Fibroblast of lung (primary cell): ENCODE measurements around the gene ILF2.

Source experiments
- EZH2 ChIP-seq: IDR thresholded peaks from 2 replicates; pipeline ENCODE4 v1.5.1; 2012; ENCODE audit warnings: low read length, control low read depth, mild to moderate bottlenecking; ENCODE audit errors: missing control alignments
- TF ChIP-seq, protein P1 (sequence below), 2 donors: IDR thresholded peaks in 1 of 2; conservative IDR thresholded peaks in 1 of 2; 1 replicate in 1 of 2; 2 replicates in 1 of 2; pipeline ENCODE4 v1.5.1; 2011 to 2012; ENCODE audit warnings: low read length in 2 of 2, control low read depth in 1 of 2, inconsistent platforms in 1 of 2, low read depth in 1 of 2, mild to moderate bottlenecking in 1 of 2

DNA sequence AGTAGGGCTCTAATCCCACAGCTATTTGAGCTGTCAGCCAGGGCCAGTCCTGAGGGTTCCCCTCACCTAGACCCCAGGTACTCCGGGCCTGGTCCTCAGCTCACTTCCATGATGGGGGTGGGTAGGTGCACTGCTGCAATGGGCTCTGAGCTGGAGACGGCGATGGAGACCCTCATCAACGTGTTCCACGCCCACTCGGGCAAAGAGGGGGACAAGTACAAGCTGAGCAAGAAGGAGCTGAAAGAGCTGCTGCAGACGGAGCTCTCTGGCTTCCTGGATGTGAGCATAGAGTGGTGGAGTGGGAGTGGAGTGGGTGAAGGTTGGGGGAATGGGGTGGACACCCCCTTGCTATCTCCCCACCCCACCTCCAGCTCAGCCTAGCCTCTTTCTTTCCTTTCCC lies 40.4 kb downstream of the ILF2 start:
- TF ChIP-seq, protein P1, sequence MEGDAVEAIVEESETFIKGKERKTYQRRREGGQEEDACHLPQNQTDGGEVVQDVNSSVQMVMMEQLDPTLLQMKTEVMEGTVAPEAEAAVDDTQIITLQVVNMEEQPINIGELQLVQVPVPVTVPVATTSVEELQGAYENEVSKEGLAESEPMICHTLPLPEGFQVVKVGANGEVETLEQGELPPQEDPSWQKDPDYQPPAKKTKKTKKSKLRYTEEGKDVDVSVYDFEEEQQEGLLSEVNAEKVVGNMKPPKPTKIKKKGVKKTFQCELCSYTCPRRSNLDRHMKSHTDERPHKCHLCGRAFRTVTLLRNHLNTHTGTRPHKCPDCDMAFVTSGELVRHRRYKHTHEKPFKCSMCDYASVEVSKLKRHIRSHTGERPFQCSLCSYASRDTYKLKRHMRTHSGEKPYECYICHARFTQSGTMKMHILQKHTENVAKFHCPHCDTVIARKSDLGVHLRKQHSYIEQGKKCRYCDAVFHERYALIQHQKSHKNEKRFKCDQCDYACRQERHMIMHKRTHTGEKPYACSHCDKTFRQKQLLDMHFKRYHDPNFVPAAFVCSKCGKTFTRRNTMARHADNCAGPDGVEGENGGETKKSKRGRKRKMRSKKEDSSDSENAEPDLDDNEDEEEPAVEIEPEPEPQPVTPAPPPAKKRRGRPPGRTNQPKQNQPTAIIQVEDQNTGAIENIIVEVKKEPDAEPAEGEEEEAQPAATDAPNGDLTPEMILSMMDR (conservative IDR thresholded peaks at IDR 0.05 in 1 of 2, IDR thresholded peaks at IDR 0.05 in 1 of 2; ENCODE audit: low read depth in 1 of 2, low read length in 2 of 2) = no peak
- TF ChIP-seq EZH2 = no peak
